GM23338 (cell line): ENCODE data around the gene ALOX12. TPM values are rescaled to one million over a fixed set of nuclear protein-coding genes. Genes with fewer than 3 reads are reported as not detected.

Experiments
- ATAC-seq: fragments of 200-7000 bp; cut with Tn5 transposase; 3 replicates; pipeline ENCODE4 v1.9.1; 2020
- DNase-seq: peaks from one replicate; pipeline ENCODE4 v3.0.0-alpha.2; 2015; ENCODE audit warnings: low spot score
- H2AFZ ChIP-seq: fragments of 200-600 bp; sonication (generic); 2 replicates; pipeline ENCODE4 v1.8.0; 2016; ENCODE audit warnings: antibody characterized with exemption, mild to moderate bottlenecking, moderate library complexity
- H3F3A ChIP-seq: fragments of 200-600 bp; sonication (generic); replicated peaks from 2 replicates; pipeline ENCODE4 v1.8.0; 2017; ENCODE audit warnings: antibody characterized with exemption, mixed run types, low read depth
- H3K27ac ChIP-seq: fragments of 200-600 bp; sonication (generic); 2 replicates; pipeline ENCODE4 v1.6.1; 2016; ENCODE audit warnings: low read depth
- H3K27me3 ChIP-seq: fragments of 200-600 bp; sonication (generic); 2 replicates; pipeline ENCODE4 v1.8.0; 2016; ENCODE audit warnings: mild to moderate bottlenecking, mixed run types, moderate library complexity; ENCODE audit not compliant: insufficient read depth
- H3K36me3 ChIP-seq: fragments of 200-600 bp; sonication (generic); 2 replicates; pipeline ENCODE4 v1.8.0; 2016; ENCODE audit warnings: mild to moderate bottlenecking; ENCODE audit not compliant: insufficient read depth
- H3K4me1 ChIP-seq: fragments of 200-600 bp; sonication (generic); 2 replicates; pipeline ENCODE4 v1.8.0; 2016; ENCODE audit warnings: mild to moderate bottlenecking, moderate library complexity; ENCODE audit not compliant: insufficient read depth
- H3K4me2 ChIP-seq: fragments of 200-600 bp; sonication (generic); 2 replicates; pipeline ENCODE4 v1.7.1; 2017; ENCODE audit warnings: mixed run types
- H3K4me3 ChIP-seq: fragments of 200-600 bp; sonication (generic); 2 replicates; pipeline ENCODE4 v1.6.1; 2016; ENCODE audit warnings: mixed run types
- H3K79me2 ChIP-seq: fragments of 200-600 bp; sonication (generic); replicated peaks from 2 replicates; pipeline ENCODE4 v1.8.0; 2017; ENCODE audit warnings: mild to moderate bottlenecking; ENCODE audit not compliant: insufficient read depth
- H3K9me2 ChIP-seq: fragments of 200-600 bp; sonication (generic); 2 replicates; pipeline ENCODE4 v1.8.0; 2017; ENCODE audit not compliant: insufficient read depth
- H4K20me1 ChIP-seq: fragments of 200-600 bp; sonication (generic); replicated peaks from 2 replicates; pipeline ENCODE4 v1.8.0; 2017; ENCODE audit warnings: mild to moderate bottlenecking; ENCODE audit not compliant: insufficient read depth
- H3K27ac Mint-ChIP-seq: 2 replicates; pipeline ENCODE4 v1.8.0; 2020; ENCODE audit warnings: inconsistent platforms, mild to moderate bottlenecking, moderate library complexity, mixed read lengths
- H3K27me3 Mint-ChIP-seq: 3 replicates; pipeline ENCODE4 v1.8.0; 2022; ENCODE audit warnings: low read depth, mild to moderate bottlenecking, moderate library complexity, mixed read lengths, inconsistent platforms; ENCODE audit not compliant: insufficient read depth, poor library complexity
- H3K36me3 Mint-ChIP-seq: 3 replicates; pipeline ENCODE4 v1.8.0; 2021; ENCODE audit warnings: low read depth, mild to moderate bottlenecking, inconsistent platforms, moderate library complexity, mixed read lengths
- H3K4me1 Mint-ChIP-seq: 3 replicates; pipeline ENCODE4 v1.8.0; 2020; ENCODE audit warnings: mild to moderate bottlenecking, inconsistent platforms, mixed read lengths
- H3K4me3 Mint-ChIP-seq: 3 replicates; pipeline ENCODE4 v1.8.0; 2021; ENCODE audit warnings: moderate library complexity, mild to moderate bottlenecking, inconsistent platforms, mixed read lengths
- H3K9me3 Mint-ChIP-seq: 3 replicates; pipeline ENCODE4 v1.8.0; 2020; ENCODE audit warnings: moderate library complexity, mild to moderate bottlenecking, inconsistent platforms, mixed read lengths
- CREB1 ChIP-seq: fragments of 250-450 bp; sonication (Bioruptor Pico); IDR thresholded peaks from 2 replicates; pipeline ENCODE4 v1.5.0; 2020; ENCODE audit warnings: low read depth, mild to moderate bottlenecking, moderate library complexity
- POLR2AphosphoS5 ChIP-seq: IDR thresholded peaks from 2 replicates; pipeline ENCODE4 v1.6.1; 2016; ENCODE audit warnings: antibody characterized with exemption, low read depth
- ZNF114 ChIP-seq: fragments of 250-450 bp; sonication (Bioruptor Pico); IDR thresholded peaks from 2 replicates; pipeline ENCODE4 v1.5.0; 2020; ENCODE audit warnings: mild to moderate bottlenecking, moderate library complexity
- polyA plus RNA-seq: library from polyadenylated mRNA; unstranded; fragments of >200 nt; fragmentation: Nextera tagmentation; extraction: Ambion mirVana; gene quantifications from 2 replicates; pipeline ENCODE4 v1.2.1, GENCODE V29; 2016
- total RNA-seq: library from RNA; depleted of rRNA; stranded (reverse); fragments of >200 nt; shearing (Covaris generic); gene quantifications from 2 replicates; pipeline ENCODE4 v1.2.3, GENCODE V29; 2014
- TF ChIP-seq, protein P1 (sequence below): IDR thresholded peaks from one replicate; pipeline ENCODE4 v1.6.1; 2018; ENCODE audit warnings: antibody characterized with exemption; ENCODE audit not compliant: unreplicated experiment
- TF ChIP-seq, protein P2 (sequence below): fragments of 250-450 bp; sonication (Bioruptor Pico); IDR thresholded peaks from 2 replicates; pipeline ENCODE4 v1.5.0; 2020; ENCODE audit warnings: mild to moderate bottlenecking, moderate library complexity
- TF ChIP-seq, protein P3 (sequence below), 2 experiments: fragments of 200-600 bp in 1 of 2; sonication (generic) in 1 of 2; conservative IDR thresholded peaks; 2 replicates each; pipeline versions ENCODE4 v1.5.1 to v1.6.1; 2016 to 2017; ENCODE audit warnings: antibody characterized with exemption in 2 of 2, low read depth in 2 of 2, mild to moderate bottlenecking in 2 of 2, moderate library complexity in 1 of 2
- TF ChIP-seq, protein P4 (sequence below): IDR thresholded peaks from 2 replicates; pipeline ENCODE4 v1.6.1; 2016; ENCODE audit warnings: antibody characterized with exemption

Gene ALOX12
- total and polyA plus RNA-seq, 2 experiments from 2014 or later: 1.2 to 1.8 TPM

DNA sequence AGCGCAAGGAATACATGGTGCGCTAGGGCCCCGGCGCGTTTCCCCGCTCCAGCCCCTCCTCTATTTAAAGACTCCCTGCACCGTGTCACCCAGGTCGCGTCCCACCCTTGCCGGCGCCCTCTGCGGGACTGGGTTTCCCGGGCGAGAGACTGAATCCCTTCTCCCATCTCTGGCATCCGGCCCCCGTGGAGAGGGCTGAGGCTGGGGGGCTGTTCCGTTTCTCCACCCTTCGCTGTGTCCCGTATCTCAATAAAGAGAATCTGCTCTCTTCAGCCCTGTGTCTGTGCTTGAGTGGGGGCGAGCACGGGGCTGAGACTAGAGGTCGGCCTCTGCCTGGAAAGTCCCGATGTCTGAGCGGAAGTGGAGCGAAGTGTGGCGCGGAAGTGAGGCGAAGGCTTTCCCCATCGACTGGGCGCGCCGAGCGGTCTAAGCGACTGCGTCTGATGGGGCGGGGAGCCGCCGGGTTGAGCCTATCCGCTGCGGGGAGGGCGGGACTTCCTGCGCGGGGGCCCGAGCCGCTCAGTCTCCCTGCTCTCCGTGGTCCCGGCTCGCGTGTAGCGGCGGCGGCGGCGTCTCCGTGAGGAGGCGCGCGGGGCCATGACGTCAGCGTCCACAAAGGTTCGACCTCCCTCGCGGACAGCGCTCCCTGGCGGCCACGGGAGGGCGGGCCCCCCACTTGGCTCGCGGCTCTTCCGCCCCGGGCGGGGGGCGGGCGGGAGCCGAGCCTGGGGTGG lies 18.6 kb downstream of the ALOX12 start:
- peak overlapping the region; percentile 77 for H3K4me2 ChIP-seq
- Mint-ChIP-seq H3K4me1 (peaks cover 42% of the 10 kb centered on the region), H3K36me3 (peaks cover 21% of the 10 kb centered on the region), H3K9me3 (no peaks in the 10 kb centered on the region; the same call in 2 of the 3 replicates), H3K27ac (peak overlapping the region; percentile 96), H3K4me3 (peak overlapping the region; percentile 96), H3K27me3 (peaks cover 21% of the 10 kb centered on the region)
- peaks cover 8% of the 10 kb centered on the region; the same call in 1 of the 2 replicates for H3K27me3 ChIP-seq
- peak overlapping the region; percentile 93; the same call in 1 of the 2 replicates for H3K27ac ChIP-seq
- TF ChIP-seq, protein P1, sequence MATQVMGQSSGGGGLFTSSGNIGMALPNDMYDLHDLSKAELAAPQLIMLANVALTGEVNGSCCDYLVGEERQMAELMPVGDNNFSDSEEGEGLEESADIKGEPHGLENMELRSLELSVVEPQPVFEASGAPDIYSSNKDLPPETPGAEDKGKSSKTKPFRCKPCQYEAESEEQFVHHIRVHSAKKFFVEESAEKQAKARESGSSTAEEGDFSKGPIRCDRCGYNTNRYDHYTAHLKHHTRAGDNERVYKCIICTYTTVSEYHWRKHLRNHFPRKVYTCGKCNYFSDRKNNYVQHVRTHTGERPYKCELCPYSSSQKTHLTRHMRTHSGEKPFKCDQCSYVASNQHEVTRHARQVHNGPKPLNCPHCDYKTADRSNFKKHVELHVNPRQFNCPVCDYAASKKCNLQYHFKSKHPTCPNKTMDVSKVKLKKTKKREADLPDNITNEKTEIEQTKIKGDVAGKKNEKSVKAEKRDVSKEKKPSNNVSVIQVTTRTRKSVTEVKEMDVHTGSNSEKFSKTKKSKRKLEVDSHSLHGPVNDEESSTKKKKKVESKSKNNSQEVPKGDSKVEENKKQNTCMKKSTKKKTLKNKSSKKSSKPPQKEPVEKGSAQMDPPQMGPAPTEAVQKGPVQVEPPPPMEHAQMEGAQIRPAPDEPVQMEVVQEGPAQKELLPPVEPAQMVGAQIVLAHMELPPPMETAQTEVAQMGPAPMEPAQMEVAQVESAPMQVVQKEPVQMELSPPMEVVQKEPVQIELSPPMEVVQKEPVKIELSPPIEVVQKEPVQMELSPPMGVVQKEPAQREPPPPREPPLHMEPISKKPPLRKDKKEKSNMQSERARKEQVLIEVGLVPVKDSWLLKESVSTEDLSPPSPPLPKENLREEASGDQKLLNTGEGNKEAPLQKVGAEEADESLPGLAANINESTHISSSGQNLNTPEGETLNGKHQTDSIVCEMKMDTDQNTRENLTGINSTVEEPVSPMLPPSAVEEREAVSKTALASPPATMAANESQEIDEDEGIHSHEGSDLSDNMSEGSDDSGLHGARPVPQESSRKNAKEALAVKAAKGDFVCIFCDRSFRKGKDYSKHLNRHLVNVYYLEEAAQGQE: no peak
- TF ChIP-seq ZNF114 (CRISPR knock-in tag) (no peak), POLR2AphosphoS5 (peak; percentile 78), CREB1 (CRISPR knock-in tag) (peak; percentile 93)
- TF ChIP-seq, protein P2, sequence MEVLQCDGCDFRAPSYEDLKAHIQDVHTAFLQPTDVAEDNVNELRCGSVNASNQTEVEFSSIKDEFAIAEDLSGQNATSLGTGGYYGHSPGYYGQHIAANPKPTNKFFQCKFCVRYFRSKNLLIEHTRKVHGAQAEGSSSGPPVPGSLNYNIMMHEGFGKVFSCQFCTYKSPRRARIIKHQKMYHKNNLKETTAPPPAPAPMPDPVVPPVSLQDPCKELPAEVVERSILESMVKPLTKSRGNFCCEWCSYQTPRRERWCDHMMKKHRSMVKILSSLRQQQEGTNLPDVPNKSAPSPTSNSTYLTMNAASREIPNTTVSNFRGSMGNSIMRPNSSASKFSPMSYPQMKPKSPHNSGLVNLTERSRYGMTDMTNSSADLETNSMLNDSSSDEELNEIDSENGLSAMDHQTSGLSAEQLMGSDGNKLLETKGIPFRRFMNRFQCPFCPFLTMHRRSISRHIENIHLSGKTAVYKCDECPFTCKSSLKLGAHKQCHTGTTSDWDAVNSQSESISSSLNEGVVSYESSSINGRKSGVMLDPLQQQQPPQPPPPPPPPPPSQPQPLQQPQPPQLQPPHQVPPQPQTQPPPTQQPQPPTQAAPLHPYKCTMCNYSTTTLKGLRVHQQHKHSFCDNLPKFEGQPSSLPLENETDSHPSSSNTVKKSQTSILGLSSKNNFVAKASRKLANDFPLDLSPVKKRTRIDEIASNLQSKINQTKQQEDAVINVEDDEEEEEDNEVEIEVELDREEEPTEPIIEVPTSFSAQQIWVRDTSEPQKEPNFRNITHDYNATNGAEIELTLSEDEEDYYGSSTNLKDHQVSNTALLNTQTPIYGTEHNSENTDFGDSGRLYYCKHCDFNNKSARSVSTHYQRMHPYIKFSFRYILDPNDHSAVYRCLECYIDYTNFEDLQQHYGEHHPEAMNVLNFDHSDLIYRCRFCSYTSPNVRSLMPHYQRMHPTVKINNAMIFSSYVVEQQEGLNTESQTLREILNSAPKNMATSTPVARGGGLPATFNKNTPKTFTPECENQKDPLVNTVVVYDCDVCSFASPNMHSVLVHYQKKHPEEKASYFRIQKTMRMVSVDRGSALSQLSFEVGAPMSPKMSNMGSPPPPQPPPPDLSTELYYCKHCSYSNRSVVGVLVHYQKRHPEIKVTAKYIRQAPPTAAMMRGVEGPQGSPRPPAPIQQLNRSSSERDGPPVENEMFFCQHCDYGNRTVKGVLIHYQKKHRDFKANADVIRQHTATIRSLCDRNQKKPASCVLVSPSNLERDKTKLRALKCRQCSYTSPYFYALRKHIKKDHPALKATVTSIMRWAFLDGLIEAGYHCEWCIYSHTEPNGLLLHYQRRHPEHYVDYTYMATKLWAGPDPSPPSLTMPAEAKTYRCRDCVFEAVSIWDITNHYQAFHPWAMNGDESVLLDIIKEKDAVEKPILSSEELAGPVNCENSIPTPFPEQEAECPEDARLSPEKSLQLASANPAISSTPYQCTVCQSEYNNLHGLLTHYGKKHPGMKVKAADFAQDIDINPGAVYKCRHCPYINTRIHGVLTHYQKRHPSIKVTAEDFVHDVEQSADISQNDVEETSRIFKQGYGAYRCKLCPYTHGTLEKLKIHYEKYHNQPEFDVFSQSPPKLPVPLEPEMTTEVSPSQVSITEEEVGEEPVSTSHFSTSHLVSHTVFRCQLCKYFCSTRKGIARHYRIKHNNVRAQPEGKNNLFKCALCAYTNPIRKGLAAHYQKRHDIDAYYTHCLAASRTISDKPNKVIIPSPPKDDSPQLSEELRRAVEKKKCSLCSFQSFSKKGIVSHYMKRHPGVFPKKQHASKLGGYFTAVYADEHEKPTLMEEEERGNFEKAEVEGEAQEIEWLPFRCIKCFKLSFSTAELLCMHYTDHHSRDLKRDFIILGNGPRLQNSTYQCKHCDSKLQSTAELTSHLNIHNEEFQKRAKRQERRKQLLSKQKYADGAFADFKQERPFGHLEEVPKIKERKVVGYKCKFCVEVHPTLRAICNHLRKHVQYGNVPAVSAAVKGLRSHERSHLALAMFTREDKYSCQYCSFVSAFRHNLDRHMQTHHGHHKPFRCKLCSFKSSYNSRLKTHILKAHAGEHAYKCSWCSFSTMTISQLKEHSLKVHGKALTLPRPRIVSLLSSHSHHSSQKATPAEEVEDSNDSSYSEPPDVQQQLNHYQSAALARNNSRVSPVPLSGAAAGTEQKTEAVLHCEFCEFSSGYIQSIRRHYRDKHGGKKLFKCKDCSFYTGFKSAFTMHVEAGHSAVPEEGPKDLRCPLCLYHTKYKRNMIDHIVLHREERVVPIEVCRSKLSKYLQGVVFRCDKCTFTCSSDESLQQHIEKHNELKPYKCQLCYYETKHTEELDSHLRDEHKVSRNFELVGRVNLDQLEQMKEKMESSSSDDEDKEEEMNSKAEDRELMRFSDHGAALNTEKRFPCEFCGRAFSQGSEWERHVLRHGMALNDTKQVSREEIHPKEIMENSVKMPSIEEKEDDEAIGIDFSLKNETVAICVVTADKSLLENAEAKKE (CRISPR knock-in tag): no peak
- TF ChIP-seq, protein P3, sequence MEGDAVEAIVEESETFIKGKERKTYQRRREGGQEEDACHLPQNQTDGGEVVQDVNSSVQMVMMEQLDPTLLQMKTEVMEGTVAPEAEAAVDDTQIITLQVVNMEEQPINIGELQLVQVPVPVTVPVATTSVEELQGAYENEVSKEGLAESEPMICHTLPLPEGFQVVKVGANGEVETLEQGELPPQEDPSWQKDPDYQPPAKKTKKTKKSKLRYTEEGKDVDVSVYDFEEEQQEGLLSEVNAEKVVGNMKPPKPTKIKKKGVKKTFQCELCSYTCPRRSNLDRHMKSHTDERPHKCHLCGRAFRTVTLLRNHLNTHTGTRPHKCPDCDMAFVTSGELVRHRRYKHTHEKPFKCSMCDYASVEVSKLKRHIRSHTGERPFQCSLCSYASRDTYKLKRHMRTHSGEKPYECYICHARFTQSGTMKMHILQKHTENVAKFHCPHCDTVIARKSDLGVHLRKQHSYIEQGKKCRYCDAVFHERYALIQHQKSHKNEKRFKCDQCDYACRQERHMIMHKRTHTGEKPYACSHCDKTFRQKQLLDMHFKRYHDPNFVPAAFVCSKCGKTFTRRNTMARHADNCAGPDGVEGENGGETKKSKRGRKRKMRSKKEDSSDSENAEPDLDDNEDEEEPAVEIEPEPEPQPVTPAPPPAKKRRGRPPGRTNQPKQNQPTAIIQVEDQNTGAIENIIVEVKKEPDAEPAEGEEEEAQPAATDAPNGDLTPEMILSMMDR (conservative IDR thresholded peaks at IDR 0.05; ENCODE audit: low read depth in 2 of 2): peak; percentile 31 to 64
- TF ChIP-seq, protein P4, sequence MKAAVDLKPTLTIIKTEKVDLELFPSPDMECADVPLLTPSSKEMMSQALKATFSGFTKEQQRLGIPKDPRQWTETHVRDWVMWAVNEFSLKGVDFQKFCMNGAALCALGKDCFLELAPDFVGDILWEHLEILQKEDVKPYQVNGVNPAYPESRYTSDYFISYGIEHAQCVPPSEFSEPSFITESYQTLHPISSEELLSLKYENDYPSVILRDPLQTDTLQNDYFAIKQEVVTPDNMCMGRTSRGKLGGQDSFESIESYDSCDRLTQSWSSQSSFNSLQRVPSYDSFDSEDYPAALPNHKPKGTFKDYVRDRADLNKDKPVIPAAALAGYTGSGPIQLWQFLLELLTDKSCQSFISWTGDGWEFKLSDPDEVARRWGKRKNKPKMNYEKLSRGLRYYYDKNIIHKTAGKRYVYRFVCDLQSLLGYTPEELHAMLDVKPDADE: 0 out of 2 replicates have a peak, but pooled peaks have one; percentile 18
- ATAC-seq (peak; percentile 90), DNase-seq (peak; percentile 98)
- no peaks in the 10 kb centered on the region for H3K9me2 ChIP-seq
- H3K4me3 ChIP-seq: peak overlapping the region; percentile 100
- peak overlapping the region; percentile 47; the same call in 1 of the 2 replicates for H2AFZ ChIP-seq
- no peaks in the 10 kb centered on the region for H3K36me3 ChIP-seq
- H3K79me2 ChIP-seq: peaks cover 23% of the 10 kb centered on the region
- peaks cover 11% of the 10 kb centered on the region; the same call in 1 of the 2 replicates for H4K20me1 ChIP-seq
- peaks cover 11% of the 10 kb centered on the region; the same call in 1 of the 2 replicates for H3F3A ChIP-seq
- peaks cover 26% of the 10 kb centered on the region for H3K4me1 ChIP-seq
